PC-3 (cell line): ENCODE measurements around the gene PROSER2.

Experiments used
- CTCF ChIP-seq: fragments of 300-600 bp; sonication (generic); conservative IDR thresholded peaks from 2 replicates; pipeline ENCODE4 v1.5.1; 2017; ENCODE audit warnings: antibody characterized with exemption, low read depth, mild to moderate bottlenecking, low read length
- EZH2 ChIP-seq: fragments of 300-600 bp; sonication (generic); IDR thresholded peaks from one replicate; pipeline ENCODE4 v1.6.1; 2017; ENCODE audit warnings: antibody characterized with exemption, mild to moderate bottlenecking, low read length; ENCODE audit not compliant: unreplicated experiment
- EZH2phosphoT487 ChIP-seq: fragments of 300-600 bp; sonication (generic); IDR thresholded peaks from 2 replicates; pipeline ENCODE4 v1.6.1; 2018; ENCODE audit warnings: mild to moderate bottlenecking, antibody characterized with exemption, low read length, borderline replicate concordance

- TF ChIP-seq CTCF (no peak), EZH2 (no peak), EZH2phosphoT487 (no peak)
Measured at GRCh38 chr10:11880151-11881029, 57.2 kb downstream of the PROSER2 start.
